Mesothelial cell of epicardium (in vitro differentiated cells): ENCODE data around the gene CAPZB. TPM values are rescaled to one million over a fixed set of nuclear protein-coding genes. Genes with fewer than 3 reads are reported as not detected.

Experiments
- DNase-seq, 2 experiments: peaks; one replicate each; pipeline ENCODE4 v3.0.0; 2021; ENCODE audit warnings: low spot score in 2 of 2; ENCODE audit not compliant: unreplicated experiment in 2 of 2
- H3K27ac Mint-ChIP-seq: 2 replicates; pipeline ENCODE4 v1.8.0; 2021; ENCODE audit warnings: mixed read lengths
- H3K27me3 Mint-ChIP-seq: 2 replicates; pipeline ENCODE4 v1.8.0; 2021; ENCODE audit warnings: low read depth, mixed read lengths
- H3K36me3 Mint-ChIP-seq: 2 replicates; pipeline ENCODE4 v1.8.0; 2021; ENCODE audit warnings: mixed read lengths
- H3K4me1 Mint-ChIP-seq: 2 replicates; pipeline ENCODE4 v1.8.0; 2021; ENCODE audit warnings: mixed read lengths
- H3K4me3 Mint-ChIP-seq: 2 replicates; pipeline ENCODE4 v1.8.0; 2021; ENCODE audit warnings: mild to moderate bottlenecking, moderate library complexity, mixed read lengths
- H3K9me3 Mint-ChIP-seq: 2 replicates; pipeline ENCODE4 v1.8.0; 2021; ENCODE audit warnings: mixed read lengths
- total RNA-seq: library from RNA; stranded (reverse); gene quantifications from 3 replicates; pipeline ENCODE4 v1.2.1, GENCODE V29; 2021
- TF ChIP-seq, protein P1 (sequence below): fragments of 200-600 bp; sonication (generic); IDR thresholded peaks from one replicate; pipeline ENCODE4 v1.5.0; 2021; ENCODE audit warnings: antibody characterized with exemption; ENCODE audit not compliant: unreplicated experiment

CAPZB gene
- total RNA-seq, 1 donor from 2014 or later = 192 TPM

DNA sequence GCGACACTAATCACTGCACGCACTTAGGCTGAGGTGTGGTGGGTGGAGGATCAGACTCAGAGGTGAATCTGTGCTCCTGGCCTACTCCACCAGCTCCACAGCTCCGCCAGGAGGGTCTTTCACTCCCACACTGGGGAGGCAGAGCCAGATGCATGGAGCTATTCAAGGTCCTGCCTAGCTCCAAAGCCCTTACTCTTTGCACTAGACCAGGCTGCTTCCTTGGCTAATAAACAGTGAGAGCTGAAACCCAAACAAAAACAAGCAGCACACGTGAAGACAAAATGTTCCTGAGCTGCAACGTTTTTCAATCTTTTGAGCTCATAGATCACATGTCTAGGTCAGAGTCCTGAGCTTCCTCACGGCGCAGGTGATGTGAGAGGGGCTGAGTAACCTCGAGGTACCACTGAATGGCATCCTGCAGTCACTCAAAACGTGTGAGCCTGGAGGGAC is 19.2 kb downstream of the CAPZB start:
- Mint-ChIP-seq H3K27ac (no peak overlapping the region), H3K36me3 (peaks cover 9% of the 10 kb centered on the region), H3K27me3 (no peaks in the 10 kb centered on the region), H3K4me1 (peaks cover 14% of the 10 kb centered on the region), H3K4me3 (no peak overlapping the region), H3K9me3 (no peaks in the 10 kb centered on the region)
- TF ChIP-seq, protein P1, sequence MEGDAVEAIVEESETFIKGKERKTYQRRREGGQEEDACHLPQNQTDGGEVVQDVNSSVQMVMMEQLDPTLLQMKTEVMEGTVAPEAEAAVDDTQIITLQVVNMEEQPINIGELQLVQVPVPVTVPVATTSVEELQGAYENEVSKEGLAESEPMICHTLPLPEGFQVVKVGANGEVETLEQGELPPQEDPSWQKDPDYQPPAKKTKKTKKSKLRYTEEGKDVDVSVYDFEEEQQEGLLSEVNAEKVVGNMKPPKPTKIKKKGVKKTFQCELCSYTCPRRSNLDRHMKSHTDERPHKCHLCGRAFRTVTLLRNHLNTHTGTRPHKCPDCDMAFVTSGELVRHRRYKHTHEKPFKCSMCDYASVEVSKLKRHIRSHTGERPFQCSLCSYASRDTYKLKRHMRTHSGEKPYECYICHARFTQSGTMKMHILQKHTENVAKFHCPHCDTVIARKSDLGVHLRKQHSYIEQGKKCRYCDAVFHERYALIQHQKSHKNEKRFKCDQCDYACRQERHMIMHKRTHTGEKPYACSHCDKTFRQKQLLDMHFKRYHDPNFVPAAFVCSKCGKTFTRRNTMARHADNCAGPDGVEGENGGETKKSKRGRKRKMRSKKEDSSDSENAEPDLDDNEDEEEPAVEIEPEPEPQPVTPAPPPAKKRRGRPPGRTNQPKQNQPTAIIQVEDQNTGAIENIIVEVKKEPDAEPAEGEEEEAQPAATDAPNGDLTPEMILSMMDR = no peak
- no peak for DNase-seq

DNA sequence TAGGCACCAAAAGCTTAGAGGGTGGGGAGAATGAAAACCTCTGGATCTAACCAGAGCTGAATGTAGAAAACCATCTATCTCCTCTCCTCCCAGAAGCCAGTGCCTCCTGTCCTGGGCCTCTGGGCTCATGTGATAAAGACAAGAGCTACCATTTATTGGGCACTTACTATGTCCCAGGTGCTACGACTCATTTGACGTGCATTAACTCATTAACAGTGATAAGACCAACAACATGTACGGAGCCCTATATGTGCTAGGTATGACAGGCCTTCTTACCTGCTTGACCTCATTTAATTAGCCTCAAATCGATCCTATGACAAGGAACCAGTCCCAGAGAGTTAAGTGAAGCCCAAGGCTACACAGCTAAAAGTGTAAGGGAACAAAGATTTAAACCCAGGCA is 19.7 kb downstream of the CAPZB start:
- Mint-ChIP-seq H3K36me3 (peaks cover 9% of the 10 kb centered on the region), H3K27ac (no peak overlapping the region)
- TF ChIP-seq, protein P1 = no peak

GRCh38 chr1:19465123-19465522 is 20.2 kb downstream of the CAPZB start:
- no peak overlapping the region for H3K4me3 Mint-ChIP-seq
- H3K9me3 Mint-ChIP-seq = no peaks in the 10 kb centered on the region
- peaks cover 9% of the 10 kb centered on the region for H3K36me3 Mint-ChIP-seq
- no peak for DNase-seq
- H3K27me3 Mint-ChIP-seq = no peaks in the 10 kb centered on the region
- TF ChIP-seq, protein P1 = no peak
- no peak overlapping the region for H3K27ac Mint-ChIP-seq
- H3K4me1 Mint-ChIP-seq = peaks cover 14% of the 10 kb centered on the region

More for the DNA sequence above, 19.7 kb downstream of the CAPZB start:
- Mint-ChIP-seq H3K9me3 (no peaks in the 10 kb centered on the region), H3K4me3 (no peak overlapping the region), H3K27me3 (no peaks in the 10 kb centered on the region), H3K4me1 (peaks cover 14% of the 10 kb centered on the region)
- DNase-seq = no peak

DNA sequence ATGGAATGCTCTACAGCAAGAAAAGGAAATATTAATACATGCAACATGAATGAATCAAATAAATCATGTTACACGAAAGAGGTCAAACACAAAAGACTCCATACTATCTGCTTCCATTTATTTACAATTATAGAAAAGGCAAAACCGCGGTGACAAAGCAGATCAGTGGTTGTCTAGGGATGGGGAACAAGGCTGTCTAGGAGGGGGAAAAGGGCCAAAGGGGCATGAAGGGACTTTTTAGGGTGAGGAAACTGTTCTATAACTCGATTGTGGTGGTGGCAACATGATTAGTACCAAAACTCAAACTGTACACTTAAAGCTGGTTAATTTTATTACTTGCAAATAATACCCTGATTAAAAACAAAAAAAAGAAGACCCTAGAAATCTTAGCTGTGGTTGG is 20.6 kb downstream of the CAPZB start:
- H3K4me1 Mint-ChIP-seq = peaks cover 15% of the 10 kb centered on the region
- peaks cover 9% of the 10 kb centered on the region for H3K36me3 Mint-ChIP-seq
- H3K4me3 Mint-ChIP-seq = no peak overlapping the region
- TF ChIP-seq, protein P1 = no peak
- no peaks in the 10 kb centered on the region for H3K27me3 Mint-ChIP-seq
- no peak for DNase-seq
- H3K27ac Mint-ChIP-seq = no peak overlapping the region
- H3K9me3 Mint-ChIP-seq = no peaks in the 10 kb centered on the region

- Mint-ChIP-seq H3K9me3 (no peaks in the 10 kb centered on the region), H3K4me3 (no peak overlapping the region), H3K36me3 (peaks cover 9% of the 10 kb centered on the region), H3K4me1 (peaks cover 12% of the 10 kb centered on the region), H3K27ac (no peak overlapping the region), H3K27me3 (no peaks in the 10 kb centered on the region)
- TF ChIP-seq, protein P1 = no peak
- DNase-seq = no peak
Observed at GRCh38 chr1:19463504-19463803, 21.9 kb downstream of the CAPZB start.
